Sigmoid colon (tissue), 4 donors: Measurements from ENCODE around the gene TGFBR3L.

Source experiments
- EP300 ChIP-seq, 4 donors: sonication (generic); formaldehyde crosslinking; IDR thresholded peaks; one replicate each; pipeline ENCODE4 v1.6.1; 2017; ENCODE audit warnings: antibody characterized with exemption in 4 of 4
- POLR2A ChIP-seq, 2 donors: fragments of 450-650 bp; IDR thresholded peaks; one replicate each; pipeline ENCODE4 v1.6.1; 2016; ENCODE audit warnings: antibody characterized with exemption in 2 of 2, mild to moderate bottlenecking in 2 of 2, moderate library complexity in 2 of 2
- POLR2AphosphoS5 ChIP-seq, 4 donors: sonication (generic); formaldehyde crosslinking; IDR thresholded peaks; one replicate each; pipeline ENCODE4 v1.6.1; 2017; ENCODE audit warnings: antibody characterized with exemption in 4 of 4
- TF ChIP-seq, protein P1 (sequence below), 4 experiments: fragments of 450-650 bp in 3 of 4; fragments of 200-600 bp in 1 of 4; IDR thresholded peaks; one replicate each; pipeline ENCODE4 v1.5.1; 2016 to 2019; ENCODE audit warnings: antibody characterized with exemption in 4 of 4, mild to moderate bottlenecking in 3 of 4, moderate library complexity in 2 of 4

DNA sequence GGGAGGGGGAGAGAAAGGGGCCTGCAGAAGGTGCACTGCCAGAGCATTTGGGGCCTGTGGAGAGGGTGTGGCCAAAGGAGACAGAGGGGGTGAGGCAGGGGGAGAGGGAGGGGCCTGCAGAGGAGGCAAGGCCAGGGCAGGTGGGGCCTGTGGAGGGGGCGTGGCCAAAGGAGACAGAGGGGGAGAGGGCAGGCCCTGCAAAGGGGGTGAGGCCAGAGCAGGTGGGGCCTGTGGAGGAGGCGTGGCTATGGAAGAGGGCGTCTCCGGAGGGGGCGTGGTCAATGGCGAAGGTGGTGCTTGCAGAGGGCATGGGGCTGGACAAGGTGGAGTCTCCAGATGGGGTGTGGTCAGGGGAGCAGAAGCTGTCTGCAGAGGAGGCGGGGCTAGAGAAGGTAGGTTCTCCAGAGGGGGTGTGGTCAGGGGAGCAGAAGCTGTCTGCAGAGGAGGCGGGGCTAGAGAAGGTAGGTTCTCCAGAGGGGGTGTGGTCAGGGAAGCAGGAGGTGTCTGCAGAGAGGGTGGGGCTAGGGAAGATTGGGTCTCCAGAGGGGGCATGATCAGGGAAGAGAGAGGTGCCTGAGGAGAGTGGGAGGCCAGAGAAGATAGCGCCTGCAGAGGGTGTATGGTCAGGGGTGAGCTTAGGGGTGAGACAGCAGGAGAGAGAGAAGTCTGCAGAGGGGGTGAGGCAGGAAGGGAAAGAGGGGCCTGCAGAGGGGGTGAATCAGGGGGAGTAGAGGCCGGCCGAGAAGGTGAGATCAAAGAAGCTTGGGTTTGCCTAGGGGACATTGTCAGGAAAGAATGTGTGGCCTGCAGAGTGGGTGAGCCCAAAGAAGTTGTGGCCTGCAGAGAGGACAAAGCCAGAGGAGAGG lies 43.8 kb upstream of the TGFBR3L start:
- TF ChIP-seq POLR2A (IDR thresholded peaks at IDR 0.05) (no peak), POLR2AphosphoS5 (IDR thresholded peaks at IDR 0.05) (no peak), EP300 (IDR thresholded peaks at IDR 0.05) (no peak)
- TF ChIP-seq, protein P1, sequence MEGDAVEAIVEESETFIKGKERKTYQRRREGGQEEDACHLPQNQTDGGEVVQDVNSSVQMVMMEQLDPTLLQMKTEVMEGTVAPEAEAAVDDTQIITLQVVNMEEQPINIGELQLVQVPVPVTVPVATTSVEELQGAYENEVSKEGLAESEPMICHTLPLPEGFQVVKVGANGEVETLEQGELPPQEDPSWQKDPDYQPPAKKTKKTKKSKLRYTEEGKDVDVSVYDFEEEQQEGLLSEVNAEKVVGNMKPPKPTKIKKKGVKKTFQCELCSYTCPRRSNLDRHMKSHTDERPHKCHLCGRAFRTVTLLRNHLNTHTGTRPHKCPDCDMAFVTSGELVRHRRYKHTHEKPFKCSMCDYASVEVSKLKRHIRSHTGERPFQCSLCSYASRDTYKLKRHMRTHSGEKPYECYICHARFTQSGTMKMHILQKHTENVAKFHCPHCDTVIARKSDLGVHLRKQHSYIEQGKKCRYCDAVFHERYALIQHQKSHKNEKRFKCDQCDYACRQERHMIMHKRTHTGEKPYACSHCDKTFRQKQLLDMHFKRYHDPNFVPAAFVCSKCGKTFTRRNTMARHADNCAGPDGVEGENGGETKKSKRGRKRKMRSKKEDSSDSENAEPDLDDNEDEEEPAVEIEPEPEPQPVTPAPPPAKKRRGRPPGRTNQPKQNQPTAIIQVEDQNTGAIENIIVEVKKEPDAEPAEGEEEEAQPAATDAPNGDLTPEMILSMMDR (IDR thresholded peaks at IDR 0.05) = no peak
